Measurements from ENCODE around the gene EPN2. TPM values are rescaled to one million over a fixed set of nuclear protein-coding genes. Genes with fewer than 3 reads are reported as not detected.

The EPN2 gene
- total and polyA plus RNA-seq, 4 donors: 5.6 to 23.8 (median 12.2) TPM

DNA sequence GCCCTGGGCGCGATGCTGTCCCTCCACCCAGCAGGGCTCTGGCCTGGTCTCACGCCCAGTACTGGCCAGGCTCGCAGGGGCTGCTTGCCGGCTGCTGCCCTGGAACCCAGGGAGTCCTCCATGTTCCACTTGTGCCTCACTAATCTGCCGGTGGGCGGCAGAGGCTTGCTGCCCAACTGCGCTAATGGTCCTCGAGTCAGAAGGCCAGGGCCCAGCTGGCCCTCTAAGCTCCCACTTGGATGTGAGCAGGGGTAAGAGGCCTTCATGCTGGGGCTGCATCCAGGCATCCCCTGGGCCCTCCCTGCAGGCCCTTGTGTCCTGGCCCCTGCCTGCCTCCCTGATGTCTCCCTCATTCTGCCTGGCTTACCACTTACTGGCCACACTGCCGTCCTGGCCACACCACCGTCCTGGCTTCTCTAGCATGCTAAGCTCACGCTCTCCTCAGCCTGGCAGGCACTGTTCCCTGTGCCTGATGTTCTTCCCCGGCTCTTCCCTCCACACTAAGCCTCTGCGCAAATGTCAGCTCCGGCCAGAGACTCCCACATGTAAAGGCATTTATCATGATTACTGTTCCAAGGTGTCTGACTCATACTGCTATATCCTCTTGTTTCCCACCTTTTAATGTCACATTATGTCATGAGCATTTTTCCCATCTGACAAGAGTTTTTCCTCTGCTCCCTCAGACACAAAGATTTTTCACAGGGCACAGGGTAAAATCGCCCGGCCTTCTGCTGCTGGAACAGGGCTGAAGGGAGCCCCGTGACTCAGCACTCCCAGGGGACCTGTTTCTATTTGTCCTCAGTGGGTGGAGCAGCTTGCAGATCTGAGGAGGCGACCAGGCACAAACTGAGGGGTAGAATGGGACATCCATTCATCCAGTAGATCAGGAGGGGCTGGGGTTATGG is 109.4 kb downstream of the EPN2 start:
- no peaks in the 10 kb centered on the region for H3K9me3 ChIP-seq (ENCODE audit: control insufficient read depth in 4 of 4, low read length in 3 of 4)
- no peak overlapping the region for H3K4me3 ChIP-seq (ENCODE audit: low read depth in 1 of 3, low read length in 3 of 3)
- H3K4me1 ChIP-seq (ENCODE audit: control insufficient read depth in 4 of 4, insufficient read depth in 4 of 4, low read length in 3 of 4): peaks cover 31 to 64% (median 46%) of the 10 kb centered on the region in 4 donors
- H3K27ac ChIP-seq (ENCODE audit: low read depth in 1 of 2, low read length in 2 of 2): peak overlapping the region; percentile 44 to 68
- H3K36me3 ChIP-seq (ENCODE audit: control insufficient read depth in 4 of 4, insufficient read depth in 3 of 4, low read depth in 1 of 4, low read length in 3 of 4): no peaks in the 10 kb centered on the region
- TF ChIP-seq ZBTB33 (IDR thresholded peaks at IDR 0.05): no peak
- no peak for TF ChIP-seq CTCF (IDR thresholded peaks at IDR 0.05; ENCODE audit: low read depth, low read length, missing input control)
- no peak for TF ChIP-seq TAF1 (conservative IDR thresholded peaks at IDR 0.05)
- no peak for TF ChIP-seq MAX (IDR thresholded peaks at IDR 0.05)
- TF ChIP-seq FOXA2 (IDR thresholded peaks at IDR 0.05): no peak
- TF ChIP-seq SP1 (IDR thresholded peaks at IDR 0.05): no peak
- TF ChIP-seq GABPA (IDR thresholded peaks at IDR 0.05 in 1 of 2, conservative IDR thresholded peaks at IDR 0.05 in 1 of 2): no peak
- no peak for TF ChIP-seq REST (IDR thresholded peaks at IDR 0.05)
- peak in 1 of 2 donors; percentile 33 for TF ChIP-seq JUND (IDR thresholded peaks at IDR 0.05)
- no peak for TF ChIP-seq HNF4G (IDR thresholded peaks at IDR 0.05)
- TF ChIP-seq ATF3 (IDR thresholded peaks at IDR 0.05): no peak
- TF ChIP-seq NR2F2 (IDR thresholded peaks at IDR 0.05): no peak
- peak; percentile 5 to 40 for TF ChIP-seq RXRA (IDR thresholded peaks at IDR 0.05)
- no peak for TF ChIP-seq EGR1 (IDR thresholded peaks at IDR 0.05; ENCODE audit: low read depth in 2 of 2)
- peak; percentile 40 for TF ChIP-seq YY1 (IDR thresholded peaks at IDR 0.05)
- no peak for TF ChIP-seq FOXA1 (IDR thresholded peaks at IDR 0.05)
- TF ChIP-seq RAD21 (IDR thresholded peaks at IDR 0.05): no peak
- TF ChIP-seq HNF4A (conservative IDR thresholded peaks at IDR 0.05): peak in 1 of 2 donors; percentile 40
- peak overlapping the region in 1 of 2 donors; percentile 66 for H3K9ac ChIP-seq (ENCODE audit: low read depth in 1 of 2, low read length in 2 of 2)
- H3K27me3 ChIP-seq (ENCODE audit: control insufficient read depth in 4 of 4, insufficient read depth in 4 of 4, low read length in 3 of 4): no peaks in the 10 kb centered on the region
- DNase-seq (ENCODE audit: low spot score): peak; percentile 78
- 67% methylated on average over 19 of the region's 19 CpGs for WGBS

All from liver (tissue), 9 donors.